Measurements from ENCODE around the gene PLCG1.

PLCG1 gene

DNA sequence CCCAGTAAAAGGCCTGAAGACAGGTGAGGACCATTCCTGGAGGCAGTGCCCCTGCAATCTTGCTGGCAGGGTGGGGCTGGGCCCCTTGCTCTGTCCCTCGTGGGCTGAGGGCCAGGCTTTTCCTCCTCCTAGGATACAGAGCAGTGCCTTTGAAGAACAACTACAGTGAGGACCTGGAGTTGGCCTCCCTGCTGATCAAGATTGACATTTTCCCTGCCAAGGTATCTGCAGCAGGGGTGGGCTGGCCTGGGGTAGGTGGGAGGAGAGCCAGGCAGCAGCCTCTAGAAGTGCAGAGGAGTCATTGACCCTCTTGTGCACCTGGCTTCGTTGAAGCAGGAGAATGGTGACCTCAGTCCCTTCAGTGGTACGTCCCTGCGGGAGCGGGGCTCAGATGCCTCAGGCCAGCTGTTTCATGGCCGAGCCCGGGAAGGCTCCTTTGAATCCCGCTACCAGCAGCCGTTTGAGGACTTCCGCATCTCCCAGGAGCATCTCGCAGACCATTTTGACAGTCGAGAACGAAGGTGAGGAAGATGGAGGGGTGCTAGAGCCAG, 36.5 kb downstream of the PLCG1 start:
- H3K4me1 Mint-ChIP-seq, result peaks cover 17% of the 10 kb centered on the region
- H3K9me3 Mint-ChIP-seq, result no peaks in the 10 kb centered on the region
- H3K27ac Mint-ChIP-seq, result peak overlapping the region in 2 of 3 experiments; percentile 33 to 78
- H3K36me3 Mint-ChIP-seq (ENCODE audit: low read depth), result peaks cover 87% of the 10 kb centered on the region
- no peak overlapping the region for H3K4me3 Mint-ChIP-seq
- H3K27me3 Mint-ChIP-seq (ENCODE audit: low read depth), result no peaks in the 10 kb centered on the region
- TF ChIP-seq CTCF (IDR thresholded peaks at IDR 0.05; ENCODE audit: unreplicated experiment in 3 of 3), result no peak

DNA sequence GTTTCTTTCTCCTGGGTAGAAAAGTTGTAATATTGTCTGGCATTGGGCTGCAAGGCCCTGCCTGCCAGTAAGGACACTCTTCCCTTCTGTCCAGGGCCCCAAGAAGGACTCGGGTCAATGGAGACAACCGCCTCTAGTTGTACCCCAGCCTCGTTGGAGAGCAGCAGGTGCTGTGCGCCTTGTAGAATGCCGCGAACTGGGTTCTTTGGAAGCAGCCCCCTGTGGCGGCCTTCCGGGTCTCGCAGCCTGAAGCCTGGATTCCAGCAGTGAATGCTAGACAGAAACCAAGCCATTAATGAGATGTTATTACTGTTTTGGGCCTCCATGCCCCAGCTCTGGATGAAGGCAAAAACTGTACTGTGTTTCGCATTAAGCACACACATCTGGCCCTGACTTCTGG, 37.0 kb downstream of the PLCG1 start:
- no peak for TF ChIP-seq CTCF (IDR thresholded peaks at IDR 0.05; ENCODE audit: unreplicated experiment in 3 of 3)
- Mint-ChIP-seq H3K36me3 (ENCODE audit: low read depth) (peaks cover 87% of the 10 kb centered on the region), H3K4me3 (no peak overlapping the region), H3K4me1 (peaks cover 19% of the 10 kb centered on the region), H3K9me3 (no peaks in the 10 kb centered on the region), H3K27me3 (ENCODE audit: low read depth) (no peaks in the 10 kb centered on the region), H3K27ac (peak overlapping the region; percentile 74 to 91 (median 83))

- TF ChIP-seq CTCF (IDR thresholded peaks at IDR 0.05; ENCODE audit: unreplicated experiment in 3 of 3), result no peak
- peaks cover 82% of the 10 kb centered on the region for H3K36me3 Mint-ChIP-seq (ENCODE audit: low read depth)
- H3K4me3 Mint-ChIP-seq, result no peak overlapping the region
- H3K4me1 Mint-ChIP-seq, result peaks cover 19% of the 10 kb centered on the region
- no peaks in the 10 kb centered on the region for H3K27me3 Mint-ChIP-seq (ENCODE audit: low read depth)
- no peaks in the 10 kb centered on the region for H3K9me3 Mint-ChIP-seq
- H3K27ac Mint-ChIP-seq, result peak overlapping the region; percentile 74 to 91 (median 83)
These were observed 37.4 kb downstream of the PLCG1 start for GRCh38 chr20:41174782-41175181.

GRCh38 chr20:41175201-41175651, 37.9 kb downstream of the PLCG1 start:
- Mint-ChIP-seq H3K4me1 (peaks cover 19% of the 10 kb centered on the region), H3K9me3 (no peaks in the 10 kb centered on the region), H3K4me3 (no peak overlapping the region), H3K27me3 (ENCODE audit: low read depth) (no peaks in the 10 kb centered on the region), H3K36me3 (ENCODE audit: low read depth) (peaks cover 78% of the 10 kb centered on the region), H3K27ac (peak overlapping the region; percentile 74 to 91 (median 83))
- TF ChIP-seq CTCF (IDR thresholded peaks at IDR 0.05; ENCODE audit: unreplicated experiment in 3 of 3), result no peak

GRCh38 chr20:41175727-41176330, 38.5 kb downstream of the PLCG1 start:
- Mint-ChIP-seq H3K9me3 (no peaks in the 10 kb centered on the region), H3K36me3 (ENCODE audit: low read depth) (peaks cover 76% of the 10 kb centered on the region), H3K4me1 (peaks cover 19% of the 10 kb centered on the region), H3K27me3 (ENCODE audit: low read depth) (no peaks in the 10 kb centered on the region), H3K4me3 (no peak overlapping the region), H3K27ac (peak overlapping the region; percentile 17 to 57 (median 23))
- TF ChIP-seq CTCF (IDR thresholded peaks at IDR 0.05; ENCODE audit: unreplicated experiment in 3 of 3), result no peak

Data from nephron (organoid).